A549 (cell line): ENCODE measurements around the gene PIR. TPM values are rescaled to one million over a fixed set of nuclear protein-coding genes. Genes with fewer than 3 reads are reported as not detected.

Experiments
- ATAC-seq, 2 experiments: fragments of 200-7000 bp in 1 of 2; fragments of >200 bp in 1 of 2; cut with Nextera tagmentation in 1 of 2; cut with Tn5 transposase in 1 of 2; 3 replicates each; pipeline versions ENCODE4 v1.8.0 to v1.9.1; 2018 to 2020; ENCODE audit warnings: mild to moderate bottlenecking in 1 of 2, moderate library complexity in 1 of 2
- CTCF ChIA-PET: fragments of 300-600 bp; sonication (Branson Sonifier 250); formaldehyde crosslinking; extraction: SDS; loops from one replicate; lab custom pipeline; 2021; ENCODE audit warnings: antibody characterized with exemption, inconsistent platforms; lab: Yijun Ruan, JAX
- POLR2A ChIA-PET: fragments of 350-600 bp; formaldehyde crosslinking; extraction: SDS; loops from one replicate; lab custom pipeline; 2021; ENCODE audit warnings: antibody characterized with exemption, inconsistent platforms; lab: Yijun Ruan, JAX
- DNase-seq, 2 experiments: peaks; one replicate each; pipeline versions ENCODE4 v3.0.0 to v3.0.0-alpha.2; 2011 to 2016; ENCODE audit warnings: low read depth in 1 of 2, low spot score in 1 of 2
- FAIRE-seq: peaks from 2 replicates; lab custom pipeline; 2011; peaks lifted over from hg19 to GRCh38; lab: Jason Lieb, UNC
- H3K27ac ChIP-seq, 2 experiments: fragments of >200 bp; sonication (Bioruptor Twin); formaldehyde crosslinking; 3 replicates each; pipeline ENCODE4 v1.5.1; 2016 to 2017
- H3K4me1 ChIP-seq: fragments of >200 bp; sonication (Bioruptor Twin); formaldehyde crosslinking; 3 replicates; pipeline ENCODE4 v1.6.1; 2016
- H3K4me2 ChIP-seq: fragments of >200 bp; sonication (Bioruptor Twin); formaldehyde crosslinking; 3 replicates; pipeline ENCODE4 v1.6.1; 2016
- H3K4me3 ChIP-seq: fragments of >200 bp; sonication (Bioruptor Twin); formaldehyde crosslinking; 3 replicates; pipeline ENCODE4 v1.5.1; 2016
- H3K9me3 ChIP-seq: fragments of >200 bp; sonication (Bioruptor Twin); formaldehyde crosslinking; 3 replicates; pipeline ENCODE4 v1.6.1; 2016
- BCL3 ChIP-seq: fragments of >200 bp; sonication (Bioruptor Twin); formaldehyde crosslinking; IDR thresholded peaks from 3 replicates; pipeline ENCODE4 v1.6.1; 2016
- BHLHE40 ChIP-seq: IDR thresholded peaks from 2 replicates; pipeline ENCODE4 v1.6.1; 2012; ENCODE audit warnings: low read depth, low read length, inconsistent platforms
- CBX2 ChIP-seq: fragments of 200-600 bp; sonication (generic); IDR thresholded peaks from 2 replicates; pipeline ENCODE4 v1.6.1; 2016; ENCODE audit warnings: low read depth, mild to moderate bottlenecking, borderline replicate concordance
- CBX8 ChIP-seq: fragments of 200-600 bp; sonication (generic); IDR thresholded peaks from 2 replicates; pipeline ENCODE4 v1.6.1; 2016
- CHD2 ChIP-seq: fragments of 150-350 bp; IDR thresholded peaks from 2 replicates; pipeline ENCODE4 v1.6.1; 2014; ENCODE audit warnings: low read length; ENCODE audit not compliant: partially characterized antibody
- EHMT2 ChIP-seq: fragments of 200-600 bp; sonication (generic); IDR thresholded peaks from 2 replicates; pipeline ENCODE4 v1.6.1; 2016; ENCODE audit warnings: antibody characterized with exemption, low read depth, mild to moderate bottlenecking, moderate library complexity
- EP300 ChIP-seq, 2 experiments: fragments of >200 bp; sonication (Bioruptor Twin); formaldehyde crosslinking; IDR thresholded peaks; 2 replicates in 1 of 2; 3 replicates in 1 of 2; pipeline ENCODE4 v1.6.1; 2016 to 2017
- FOSB ChIP-seq: fragments of 250-450 bp; sonication (Bioruptor Pico); IDR thresholded peaks from 2 replicates; pipeline ENCODE4 v1.5.0; 2020; ENCODE audit warnings: mild to moderate bottlenecking, moderate library complexity
- HES2 ChIP-seq: fragments of >200 bp; sonication (Bioruptor Twin); formaldehyde crosslinking; IDR thresholded peaks from 2 replicates; pipeline ENCODE4 v1.6.1; 2016
- HOXB13 ChIP-seq: fragments of 250-450 bp; sonication (Bioruptor Pico); IDR thresholded peaks from 2 replicates; pipeline ENCODE4 v1.5.0; 2020; ENCODE audit warnings: low read depth, mild to moderate bottlenecking, moderate library complexity
- JUN ChIP-seq, 2 experiments: fragments of >200 bp; sonication (Bioruptor Twin); formaldehyde crosslinking; IDR thresholded peaks; 2 replicates in 1 of 2; 3 replicates in 1 of 2; pipeline ENCODE4 v1.6.1; 2016 to 2017
- MYC ChIP-seq: IDR thresholded peaks from 2 replicates; pipeline ENCODE4 v1.6.1; 2012; ENCODE audit warnings: mild to moderate bottlenecking, inconsistent platforms, low read length, improper control_type of control experiment, borderline replicate concordance
- NPAS2 ChIP-seq: fragments of 250-450 bp; sonication (Bioruptor Pico); IDR thresholded peaks from 2 replicates; pipeline ENCODE4 v1.8.0; 2022; ENCODE audit warnings: mild to moderate bottlenecking, moderate library complexity, borderline replicate concordance
- NR3C1 ChIP-seq: fragments of >200 bp; sonication (Bioruptor Twin); formaldehyde crosslinking; IDR thresholded peaks from 3 replicates; pipeline ENCODE4 v1.6.1; 2017
- PBX3 ChIP-seq: IDR thresholded peaks from 2 replicates; pipeline ENCODE4 v1.6.1; 2012
- POLR2AphosphoS2 ChIP-seq: conservative IDR thresholded peaks from 2 replicates; pipeline ENCODE4 v1.6.1; 2012; ENCODE audit warnings: low read length, improper control_type of control experiment, inconsistent platforms
- REST ChIP-seq: fragments of 200-600 bp; sonication (generic); IDR thresholded peaks from 2 replicates; pipeline ENCODE4 v1.6.1; 2016; ENCODE audit warnings: antibody characterized with exemption, mild to moderate bottlenecking, moderate library complexity
- ZC3H11A ChIP-seq: fragments of 450-650 bp; IDR thresholded peaks from 2 replicates; pipeline ENCODE4 v1.6.1; 2014; ENCODE audit warnings: antibody characterized with exemption, mild to moderate bottlenecking
- ZFP36 ChIP-seq: fragments of 450-650 bp; IDR thresholded peaks from 2 replicates; pipeline ENCODE4 v1.6.1; 2014; ENCODE audit warnings: borderline replicate concordance; ENCODE audit not compliant: partially characterized antibody
- WGBS: methylation state at CpG from one replicate; pipeline ENCODE4 v1.1.6; 2017; ENCODE audit errors: missing lambda C conversion rate; 5-methylcytosine and 5-hydroxymethylcytosine counted together
- polyA plus RNA-seq, 4 experiments: library from polyadenylated mRNA; depleted of rRNA in 3 of 4; stranded (reverse); fragments of >200 nt; fragmentation: RNase III in 1 of 4; extraction: RNeasy Plus Mini Kit Qiagen cat#74134 plus additional on column Dnase treatment in 1 of 4; gene quantifications; 2 replicates in 3 of 4; 3 replicates in 1 of 4; pipeline ENCODE4 v1.2.3, GENCODE V29; 2011 to 2017

The PIR gene
- polyA plus RNA-seq, 2 of the 4 experiments (the other 2 are of a cell fraction) = 62.7 to 120 TPM

GRCh38 chrX:15401378-15401777, 91.8 kb downstream of the PIR start:
- ATAC-seq (no peak), FAIRE-seq (peak; percentile 97)
- 47% methylated on average over 2 of the region's 2 CpGs for WGBS

GRCh38 chrX:15399962-15400391, 93.2 kb downstream of the PIR start:
- no peak overlapping the region for H3K4me3 ChIP-seq
- ChIA-PET POLR2A (no interaction called here), CTCF (no interaction called here)
- TF ChIP-seq JUN (IDR thresholded peaks at IDR 0.05) (no peak), ZC3H11A (no peak)
- 89% methylated on average over 3 of the region's 3 CpGs for WGBS
- no peaks in the 10 kb centered on the region for H3K4me1 ChIP-seq
- no peak overlapping the region for H3K4me2 ChIP-seq
- no peak for FAIRE-seq
- no peak for ATAC-seq
- no peak overlapping the region for H3K27ac ChIP-seq
- H3K9me3 ChIP-seq = no peaks in the 10 kb centered on the region
- DNase-seq = no peak

More at GRCh38 chrX:15401378-15401777, 91.8 kb downstream of the PIR start:
- Histone ChIP-seq H3K4me3 (no peak overlapping the region), H3K9me3 (no peaks in the 10 kb centered on the region), H3K4me1 (no peaks in the 10 kb centered on the region), H3K27ac (no peak overlapping the region), H3K4me2 (no peak overlapping the region)
- no peak for DNase-seq
- TF ChIP-seq ZC3H11A = no peak
- no peak for TF ChIP-seq HES2
- TF ChIP-seq CHD2 = no peak
- TF ChIP-seq JUN (IDR thresholded peaks at IDR 0.05) = no peak
- no peak for TF ChIP-seq FOSB (CRISPR knock-in tag)
- CTCF ChIA-PET = no interaction called here
- POLR2A ChIA-PET = no interaction called here

- no peak overlapping the region for H3K27ac ChIP-seq
- no peak overlapping the region for H3K4me2 ChIP-seq
- ATAC-seq = no peak
- no peaks in the 10 kb centered on the region for H3K4me1 ChIP-seq
- ChIA-PET POLR2A (no interaction called here), CTCF (no interaction called here)
- no peaks in the 10 kb centered on the region for H3K9me3 ChIP-seq
- no peak for FAIRE-seq
- no peak for DNase-seq
- no peak overlapping the region for H3K4me3 ChIP-seq
- no peak for TF ChIP-seq POLR2AphosphoS2
- TF ChIP-seq EHMT2 = no peak
- TF ChIP-seq REST = no peak
- TF ChIP-seq CBX2 = no peak
- TF ChIP-seq BCL3 = no peak
- no peak for TF ChIP-seq ZFP36
- TF ChIP-seq MYC = no peak
- no peak for TF ChIP-seq HOXB13 (CRISPR knock-in tag)
- no peak for TF ChIP-seq ZC3H11A
- no peak for TF ChIP-seq CBX8
- no peak for TF ChIP-seq NPAS2 (CRISPR knock-in tag)
- TF ChIP-seq PBX3 = no peak
- no peak for TF ChIP-seq NR3C1
- no peak for TF ChIP-seq HES2
- TF ChIP-seq BHLHE40 = no peak
- no peak for TF ChIP-seq EP300 (IDR thresholded peaks at IDR 0.05)
Measured at GRCh38 chrX:15398874-15399273, 94.3 kb downstream of the PIR start.
